HEK293T (cell line): Measurements from ENCODE around the gene LRRC27.

Experiments used
- CTCF ChIA-PET: fragments of 350-600 bp; formaldehyde crosslinking; extraction: SDS; loops from one replicate; lab custom pipeline; 2021; ENCODE audit warnings: antibody characterized with exemption, inconsistent platforms; lab: Yijun Ruan, JAX
- POLR2A ChIA-PET: fragments of 350-600 bp; formaldehyde crosslinking; extraction: SDS; loops from one replicate; lab custom pipeline; 2020; ENCODE audit warnings: antibody characterized with exemption, inconsistent platforms; lab: Yijun Ruan, JAX
- DNase-seq: peaks from one replicate; pipeline ENCODE4 v3.0.0; 2012; ENCODE audit warnings: mixed read lengths; ENCODE audit errors: extremely low spot score
- ARNT ChIP-seq: fragments of 450-650 bp; IDR thresholded peaks from 2 replicates; pipeline ENCODE4 v1.6.1; 2017; ENCODE audit warnings: mild to moderate bottlenecking
- BHLHE40 ChIP-seq: fragments of 450-650 bp; IDR thresholded peaks from 2 replicates; pipeline ENCODE4 v1.6.1; 2016; ENCODE audit warnings: mild to moderate bottlenecking, moderate library complexity, borderline replicate concordance
- CTBP1 ChIP-seq: fragments of 450-650 bp; IDR thresholded peaks from 2 replicates; pipeline ENCODE4 v1.6.1; 2016; ENCODE audit warnings: borderline replicate concordance
- ELF4 ChIP-seq: fragments of 450-650 bp; IDR thresholded peaks from 2 replicates; pipeline ENCODE4 v1.6.1; 2017; ENCODE audit warnings: antibody characterized with exemption
- FOXA1 ChIP-seq: fragments of 450-650 bp; IDR thresholded peaks from 2 replicates; pipeline ENCODE4 v1.6.1; 2016; ENCODE audit warnings: mild to moderate bottlenecking
- FOXK2 ChIP-seq: fragments of 450-650 bp; IDR thresholded peaks from 2 replicates; pipeline ENCODE4 v1.6.1; 2016; ENCODE audit warnings: mild to moderate bottlenecking
- FOXM1 ChIP-seq: fragments of 450-650 bp; IDR thresholded peaks from 2 replicates; pipeline ENCODE4 v1.6.1; 2017; ENCODE audit warnings: mild to moderate bottlenecking, borderline replicate concordance
- HDGF ChIP-seq: fragments of 450-650 bp; IDR thresholded peaks from 2 replicates; pipeline ENCODE4 v1.6.1; 2017; ENCODE audit warnings: antibody characterized with exemption, borderline replicate concordance
- L3MBTL2 ChIP-seq: fragments of 450-650 bp; conservative IDR thresholded peaks from 2 replicates; pipeline ENCODE4 v1.6.1; 2016; ENCODE audit warnings: mild to moderate bottlenecking
- LEF1 ChIP-seq: fragments of 450-650 bp; IDR thresholded peaks from 2 replicates; pipeline ENCODE4 v1.6.1; 2017; ENCODE audit warnings: mild to moderate bottlenecking, borderline replicate concordance
- NFRKB ChIP-seq: fragments of 450-650 bp; IDR thresholded peaks from 2 replicates; pipeline ENCODE4 v1.6.1; 2016; ENCODE audit warnings: mild to moderate bottlenecking, moderate library complexity
- PKNOX1 ChIP-seq: fragments of 450-650 bp; IDR thresholded peaks from 2 replicates; pipeline ENCODE4 v1.6.1; 2016
- SP1 ChIP-seq: fragments of 450-650 bp; IDR thresholded peaks from 2 replicates; pipeline ENCODE4 v1.6.1; 2017
- SUZ12 ChIP-seq: fragments of 450-650 bp; IDR thresholded peaks from 2 replicates; pipeline ENCODE4 v1.6.1; 2016; ENCODE audit warnings: mild to moderate bottlenecking
- TARDBP ChIP-seq: fragments of 450-650 bp; IDR thresholded peaks from 2 replicates; pipeline ENCODE4 v1.6.1; 2016
- ZNF384 ChIP-seq: fragments of 450-650 bp; IDR thresholded peaks from 2 replicates; pipeline ENCODE4 v1.6.1; 2016

The LRRC27 gene

GRCh38 chr10:132399117-132400035 lies 67.4 kb downstream of the LRRC27 start:
- DNase-seq, result no peak
- POLR2A ChIA-PET, result no interaction called here
- no peak for TF ChIP-seq NFRKB
- TF ChIP-seq SUZ12, result no peak
- TF ChIP-seq ARNT, result no peak
- no peak for TF ChIP-seq PKNOX1
- no peak for TF ChIP-seq ELF4
- TF ChIP-seq HDGF, result no peak
- no peak for TF ChIP-seq SP1
- TF ChIP-seq FOXA1, result no peak
- TF ChIP-seq CTBP1, result no peak
- TF ChIP-seq BHLHE40, result no peak
- no peak for TF ChIP-seq TARDBP
- no peak for TF ChIP-seq FOXM1
- no peak for TF ChIP-seq L3MBTL2
- TF ChIP-seq ZNF384, result no peak
- no peak for TF ChIP-seq FOXK2
- TF ChIP-seq LEF1, result no peak
- CTCF ChIA-PET, result no interaction called here

GRCh38 chr10:132400041-132400546 lies 68.1 kb downstream of the LRRC27 start:
- POLR2A ChIA-PET, result no interaction called here
- DNase-seq, result no peak
- CTCF ChIA-PET, result no interaction called here

GRCh38 chr10:132400547-132401151 lies 68.7 kb downstream of the LRRC27 start:
- DNase-seq, result no peak
- no peak for TF ChIP-seq LEF1
- no peak for TF ChIP-seq BHLHE40
- no peak for TF ChIP-seq FOXA1
- no peak for TF ChIP-seq FOXK2
- no peak for TF ChIP-seq SP1
- TF ChIP-seq TARDBP, result no peak
- no peak for TF ChIP-seq FOXM1
- no peak for TF ChIP-seq ELF4
- TF ChIP-seq SUZ12, result no peak
- no peak for TF ChIP-seq HDGF
- no peak for TF ChIP-seq PKNOX1
- TF ChIP-seq CTBP1, result no peak
- TF ChIP-seq NFRKB, result no peak
- ChIA-PET POLR2A (interaction anchor here (1.3 kb wide), 1 partner anchor 11 kb away, joined by 4 read pairs; no protein-coding TSS in a partner anchor), CTCF (no interaction called here)

More at GRCh38 chr10:132400041-132400546, 68.1 kb downstream of the LRRC27 start:
- TF ChIP-seq BHLHE40 (no peak), CTBP1 (no peak), NFRKB (no peak), SUZ12 (no peak), ZNF384 (no peak), SP1 (no peak), LEF1 (no peak), L3MBTL2 (no peak), HDGF (no peak), TARDBP (no peak), FOXM1 (no peak), FOXK2 (no peak), ELF4 (no peak), PKNOX1 (no peak), FOXA1 (no peak), ARNT (no peak)

- CTCF ChIA-PET, result no interaction called here
- no peak for TF ChIP-seq CTBP1
- TF ChIP-seq SP1, result no peak
- no peak for TF ChIP-seq BHLHE40
- TF ChIP-seq ZNF384, result no peak
- POLR2A ChIA-PET, result interaction anchor here (1.3 kb wide), 1 partner anchor 10 kb away, joined by 4 read pairs; no protein-coding TSS in a partner anchor
- DNase-seq, result no peak
These were observed 69.6 kb downstream of the LRRC27 start for GRCh38 chr10:132401401-132402118.

GRCh38 chr10:132402781-132403241 lies 70.8 kb downstream of the LRRC27 start:
- POLR2A ChIA-PET, result no interaction called here
- DNase-seq, result no peak
- CTCF ChIA-PET, result no interaction called here
- no peak for TF ChIP-seq HDGF
- TF ChIP-seq LEF1, result no peak
- TF ChIP-seq FOXK2, result no peak
